ENCODE results near the gene ORAI3. TPM values are rescaled to one million over a fixed set of nuclear protein-coding genes. Genes with fewer than 3 reads are reported as not detected.

ORAI3 gene
- polyA plus RNA-seq, 1 experiment: 23.7 TPM

- H3K4me3 ChIP-seq (ENCODE audit: low read depth, low read length): no peak overlapping the region
- no peak overlapping the region for H3K27ac ChIP-seq (ENCODE audit: low read depth, low read length)
- no peaks in the 10 kb centered on the region for H3K27me3 ChIP-seq (ENCODE audit: control insufficient read depth, insufficient read depth, low read length)
- ChIA-PET POLR2A (interaction anchor here (0.9 kb wide), 1 partner anchor 10 kb away, joined by 3 read pairs; no protein-coding TSS in a partner anchor), CTCF (interaction anchor here (1.1 kb wide), 1 partner anchor 28 kb away, joined by 5 read pairs; no protein-coding TSS in a partner anchor)
- TF ChIP-seq CTCF (IDR thresholded peaks at IDR 0.05; ENCODE audit: low read depth, low read length): no peak
- no peaks in the 10 kb centered on the region for H3K9me3 ChIP-seq (ENCODE audit: control insufficient read depth, insufficient read depth, low read length)
- DNase-seq (ENCODE audit: low read depth, low spot score): no peak
Observed at GRCh38 chr16:30925995-30926811, 22.7 kb upstream of the ORAI3 start.

- POLR2A ChIA-PET: interaction anchor here (0.9 kb wide), 1 partner anchor 9 kb away, joined by 3 read pairs; no protein-coding TSS in a partner anchor
- Histone ChIP-seq H3K4me3 (ENCODE audit: low read depth, low read length) (no peak overlapping the region), H3K27me3 (ENCODE audit: control insufficient read depth, insufficient read depth, low read length) (no peaks in the 10 kb centered on the region), H3K27ac (ENCODE audit: low read depth, low read length) (no peak overlapping the region), H3K9me3 (ENCODE audit: control insufficient read depth, insufficient read depth, low read length) (no peaks in the 10 kb centered on the region)
- CTCF ChIA-PET: interaction anchor here (1.5 kb wide), 1 partner anchor 26 kb away, joined by 4 read pairs; no protein-coding TSS in a partner anchor
- TF ChIP-seq CTCF (IDR thresholded peaks at IDR 0.05; ENCODE audit: low read depth, low read length): no peak
- DNase-seq (ENCODE audit: low read depth, low spot score): no peak
Observed at GRCh38 chr16:30926937-30927788, 21.7 kb upstream of the ORAI3 start.

GRCh38 chr16:30927789-30928378, 21.0 kb upstream of the ORAI3 start:
- ChIA-PET POLR2A (no interaction called here), CTCF (interaction anchor here (1.5 kb wide), 2 partner anchors 14 to 26 kb away, joined by 3 to 4 read pairs; no protein-coding TSS in a partner anchor)
- Histone ChIP-seq H3K27me3 (ENCODE audit: control insufficient read depth, insufficient read depth, low read length) (no peaks in the 10 kb centered on the region), H3K4me3 (ENCODE audit: low read depth, low read length) (no peak overlapping the region), H3K27ac (ENCODE audit: low read depth, low read length) (no peak overlapping the region), H3K9me3 (ENCODE audit: control insufficient read depth, insufficient read depth, low read length) (no peaks in the 10 kb centered on the region)
- TF ChIP-seq CTCF (IDR thresholded peaks at IDR 0.05; ENCODE audit: low read depth, low read length): no peak
- no peak for DNase-seq (ENCODE audit: low read depth, low spot score)

- ChIA-PET POLR2A (no interaction called here), CTCF (interaction anchor here (1.5 kb wide), 2 partner anchors 14 to 25 kb away, joined by 3 to 4 read pairs; no protein-coding TSS in a partner anchor)
- TF ChIP-seq CTCF (IDR thresholded peaks at IDR 0.05; ENCODE audit: low read depth, low read length): no peak
- no peaks in the 10 kb centered on the region for H3K27me3 ChIP-seq (ENCODE audit: control insufficient read depth, insufficient read depth, low read length)
- no peak overlapping the region for H3K27ac ChIP-seq (ENCODE audit: low read depth, low read length)
- no peaks in the 10 kb centered on the region for H3K9me3 ChIP-seq (ENCODE audit: control insufficient read depth, insufficient read depth, low read length)
- no peak overlapping the region for H3K4me3 ChIP-seq (ENCODE audit: low read depth, low read length)
- DNase-seq (ENCODE audit: low read depth, low spot score): no peak
Observed at GRCh38 chr16:30928390-30928789, 20.5 kb upstream of the ORAI3 start.

Measured in AG04450 (cell line).